ENCODE data around the gene PKP4. TPM values are rescaled to one million over a fixed set of nuclear protein-coding genes. Genes with fewer than 3 reads are reported as not detected.
A peak's percentile ranks its signal among the peaks of the same experiment; 100 is the strongest.

The PKP4 gene
- total RNA-seq, 1 donor = 47.4 TPM

DNA sequence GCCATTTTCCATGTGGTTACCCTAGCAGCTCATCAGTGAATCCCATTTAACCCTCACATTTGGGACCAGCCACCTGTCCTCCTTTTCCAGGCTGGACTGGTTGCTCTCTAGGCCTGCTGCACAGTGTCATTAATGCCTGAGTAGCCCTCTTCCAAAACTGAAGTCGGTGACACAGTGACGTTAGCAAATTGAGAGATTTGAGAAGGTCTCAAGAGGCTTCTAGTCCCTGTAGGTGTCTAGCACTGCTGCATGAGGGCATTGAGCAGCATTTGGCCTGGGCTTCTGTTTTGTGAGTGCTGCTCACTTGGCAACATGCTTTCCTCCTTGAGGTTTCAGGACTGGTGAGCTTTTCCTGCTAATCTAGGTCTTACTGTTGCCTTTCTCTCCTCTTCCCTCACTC, 36.7 kb downstream of the PKP4 start:
- no peaks in the 10 kb centered on the region for H3K36me3 ChIP-seq (ENCODE audit: insufficient read depth, low read length)

DNA sequence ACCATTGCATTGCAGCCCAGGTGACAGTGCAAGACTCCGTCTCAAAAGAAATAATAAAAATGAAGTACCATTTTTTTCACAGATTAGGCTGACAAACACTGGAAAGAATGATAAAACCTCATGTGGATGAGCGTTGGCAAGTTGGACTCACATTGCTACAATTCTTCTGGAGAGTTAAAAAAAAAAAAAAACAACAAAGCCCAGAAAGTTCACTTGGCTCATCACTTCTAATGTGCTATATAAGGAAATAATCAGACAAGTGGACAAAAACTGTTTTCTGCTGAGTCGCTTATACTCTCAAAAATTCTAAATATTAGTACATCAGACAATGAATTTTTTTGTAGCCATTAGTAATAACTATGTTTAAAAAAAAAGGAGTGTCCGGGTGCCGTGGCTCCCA, 38.4 kb downstream of the PKP4 start:
- no peaks in the 10 kb centered on the region for H3K9me3 ChIP-seq (ENCODE audit: low read depth, low read length)
- peaks cover 44% of the 10 kb centered on the region for H3K4me1 ChIP-seq (ENCODE audit: insufficient read depth, low read length)
- H3K27ac ChIP-seq (ENCODE audit: low read depth, low read length) = peak overlapping the region; percentile 62
- no peak for DNase-seq (ENCODE audit: insufficient read length, low spot score, missing footprints)
- H3K4me2 ChIP-seq (ENCODE audit: insufficient read depth, low read length) = no peak overlapping the region
- H3K4me3 ChIP-seq (ENCODE audit: insufficient read depth, low read length) = no peak overlapping the region
- TF ChIP-seq, protein P1, sequence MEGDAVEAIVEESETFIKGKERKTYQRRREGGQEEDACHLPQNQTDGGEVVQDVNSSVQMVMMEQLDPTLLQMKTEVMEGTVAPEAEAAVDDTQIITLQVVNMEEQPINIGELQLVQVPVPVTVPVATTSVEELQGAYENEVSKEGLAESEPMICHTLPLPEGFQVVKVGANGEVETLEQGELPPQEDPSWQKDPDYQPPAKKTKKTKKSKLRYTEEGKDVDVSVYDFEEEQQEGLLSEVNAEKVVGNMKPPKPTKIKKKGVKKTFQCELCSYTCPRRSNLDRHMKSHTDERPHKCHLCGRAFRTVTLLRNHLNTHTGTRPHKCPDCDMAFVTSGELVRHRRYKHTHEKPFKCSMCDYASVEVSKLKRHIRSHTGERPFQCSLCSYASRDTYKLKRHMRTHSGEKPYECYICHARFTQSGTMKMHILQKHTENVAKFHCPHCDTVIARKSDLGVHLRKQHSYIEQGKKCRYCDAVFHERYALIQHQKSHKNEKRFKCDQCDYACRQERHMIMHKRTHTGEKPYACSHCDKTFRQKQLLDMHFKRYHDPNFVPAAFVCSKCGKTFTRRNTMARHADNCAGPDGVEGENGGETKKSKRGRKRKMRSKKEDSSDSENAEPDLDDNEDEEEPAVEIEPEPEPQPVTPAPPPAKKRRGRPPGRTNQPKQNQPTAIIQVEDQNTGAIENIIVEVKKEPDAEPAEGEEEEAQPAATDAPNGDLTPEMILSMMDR (IDR thresholded peaks at IDR 0.05; ENCODE audit: extremely low read depth, low read depth, low read length) = no peak
- no peaks in the 10 kb centered on the region for H3K27me3 ChIP-seq (ENCODE audit: insufficient read depth, low read length)
- H3K36me3 ChIP-seq (ENCODE audit: insufficient read depth, low read length) = no peaks in the 10 kb centered on the region
- peaks cover 3% of the 10 kb centered on the region for H4K20me1 ChIP-seq (ENCODE audit: insufficient read depth, low read length)
- no peak overlapping the region for H2AFZ ChIP-seq (ENCODE audit: low read length)
- peaks cover 78% of the 10 kb centered on the region for H3K79me2 ChIP-seq (ENCODE audit: insufficient read depth, low read length)

More for the DNA sequence above, 36.7 kb downstream of the PKP4 start:
- H2AFZ ChIP-seq (ENCODE audit: low read length) = no peak overlapping the region
- H3K4me2 ChIP-seq (ENCODE audit: insufficient read depth, low read length) = no peak overlapping the region
- no peaks in the 10 kb centered on the region for H3K9me3 ChIP-seq (ENCODE audit: low read depth, low read length)
- peaks cover 78% of the 10 kb centered on the region for H3K79me2 ChIP-seq (ENCODE audit: insufficient read depth, low read length)
- DNase-seq (ENCODE audit: insufficient read length, low spot score, missing footprints) = no peak
- TF ChIP-seq, protein P1 (IDR thresholded peaks at IDR 0.05; ENCODE audit: extremely low read depth, low read depth, low read length) = no peak
- H4K20me1 ChIP-seq (ENCODE audit: insufficient read depth, low read length) = peaks cover under 1% of the 10 kb centered on the region
- H3K27ac ChIP-seq (ENCODE audit: low read depth, low read length) = peak overlapping the region; percentile 16
- H3K4me1 ChIP-seq (ENCODE audit: insufficient read depth, low read length) = peaks cover 39% of the 10 kb centered on the region
- H3K4me3 ChIP-seq (ENCODE audit: insufficient read depth, low read length) = no peak overlapping the region
- no peaks in the 10 kb centered on the region for H3K27me3 ChIP-seq (ENCODE audit: insufficient read depth, low read length)

DNA sequence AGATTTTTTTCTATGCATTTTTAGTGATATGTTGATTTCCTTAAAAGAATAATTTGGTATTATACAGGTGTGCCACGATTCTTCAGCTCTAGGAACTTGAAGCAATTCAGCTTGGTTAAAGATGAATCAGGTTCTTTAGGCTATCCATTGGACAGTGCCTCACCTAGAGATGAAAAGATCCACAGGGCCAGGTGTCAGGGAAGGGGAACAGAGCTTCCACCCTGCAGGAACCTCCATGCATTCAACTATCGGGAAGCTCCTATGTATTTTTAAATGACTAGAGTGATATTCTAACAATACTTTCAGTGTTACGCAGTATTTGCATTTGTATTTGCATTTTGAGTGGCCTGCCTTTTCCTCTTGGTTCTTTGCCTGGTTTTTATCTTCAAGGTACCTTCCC, 40.2 kb downstream of the PKP4 start:
- DNase-seq (ENCODE audit: insufficient read length, low spot score, missing footprints) = no peak
- H4K20me1 ChIP-seq (ENCODE audit: insufficient read depth, low read length) = peaks cover 3% of the 10 kb centered on the region
- TF ChIP-seq, protein P1 (IDR thresholded peaks at IDR 0.05; ENCODE audit: extremely low read depth, low read depth, low read length) = no peak
- H3K27ac ChIP-seq (ENCODE audit: low read depth, low read length) = no peak overlapping the region
- H3K27me3 ChIP-seq (ENCODE audit: insufficient read depth, low read length) = no peaks in the 10 kb centered on the region
- peaks cover 78% of the 10 kb centered on the region for H3K79me2 ChIP-seq (ENCODE audit: insufficient read depth, low read length)
- no peak overlapping the region for H3K4me3 ChIP-seq (ENCODE audit: insufficient read depth, low read length)
- peaks cover 60% of the 10 kb centered on the region for H3K4me1 ChIP-seq (ENCODE audit: insufficient read depth, low read length)
- H3K4me2 ChIP-seq (ENCODE audit: insufficient read depth, low read length) = no peak overlapping the region
- no peak overlapping the region for H2AFZ ChIP-seq (ENCODE audit: low read length)
- peaks cover 6% of the 10 kb centered on the region for H3K36me3 ChIP-seq (ENCODE audit: insufficient read depth, low read length)
- no peaks in the 10 kb centered on the region for H3K9me3 ChIP-seq (ENCODE audit: low read depth, low read length)

DNA sequence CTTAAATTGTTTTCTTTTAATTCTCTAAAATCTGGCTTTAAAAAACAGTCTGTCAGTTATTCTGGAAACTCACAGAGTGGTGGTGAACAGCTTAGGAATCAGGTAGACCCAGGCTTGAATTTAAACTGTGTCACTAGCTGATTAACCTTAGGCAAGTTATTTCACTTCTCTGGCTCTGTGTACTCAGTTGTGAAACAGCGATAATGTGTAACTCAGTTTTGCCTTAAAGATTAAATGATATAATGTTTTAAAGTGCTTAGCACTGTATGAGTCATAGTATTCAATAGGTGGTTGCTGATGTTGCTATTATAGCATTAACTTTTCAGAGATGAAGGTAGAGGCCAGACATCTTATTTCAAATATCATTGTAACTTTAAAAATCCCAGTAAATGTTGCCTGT, 40.7 kb downstream of the PKP4 start:
- Histone ChIP-seq H3K9me3 (ENCODE audit: low read depth, low read length) (no peaks in the 10 kb centered on the region), H3K27me3 (ENCODE audit: insufficient read depth, low read length) (no peaks in the 10 kb centered on the region), H3K4me2 (ENCODE audit: insufficient read depth, low read length) (no peak overlapping the region), H3K4me1 (ENCODE audit: insufficient read depth, low read length) (peaks cover 64% of the 10 kb centered on the region), H3K4me3 (ENCODE audit: insufficient read depth, low read length) (no peak overlapping the region), H4K20me1 (ENCODE audit: insufficient read depth, low read length) (peaks cover 3% of the 10 kb centered on the region), H3K79me2 (ENCODE audit: insufficient read depth, low read length) (peaks cover 78% of the 10 kb centered on the region), H3K36me3 (ENCODE audit: insufficient read depth, low read length) (peaks cover 6% of the 10 kb centered on the region), H2AFZ (ENCODE audit: low read length) (no peak overlapping the region), H3K27ac (ENCODE audit: low read depth, low read length) (peak overlapping the region; percentile 57)
- TF ChIP-seq, protein P1 (IDR thresholded peaks at IDR 0.05; ENCODE audit: extremely low read depth, low read depth, low read length) = no peak
- DNase-seq (ENCODE audit: insufficient read length, low spot score, missing footprints) = no peak

Data from osteoblast (primary cell).